Erythroblast (primary cell): ENCODE results near the gene ZCCHC24.

Experiments
- DNase-seq, 2 experiments: peaks; one replicate each; lab custom pipeline; 2025; lab: John Stamatoyannopoulos, UW
- GATA1 ChIP-seq: IDR thresholded peaks from 2 replicates; pipeline ENCODE4 v1.6.1; 2011; ENCODE audit warnings: low read depth, mild to moderate bottlenecking, control low read depth, low read length, moderate library complexity
- POLR2A ChIP-seq: IDR thresholded peaks from 2 replicates; pipeline ENCODE4 v1.6.1; 2011; ENCODE audit warnings: mild to moderate bottlenecking, low read length

The ZCCHC24 gene

DNA sequence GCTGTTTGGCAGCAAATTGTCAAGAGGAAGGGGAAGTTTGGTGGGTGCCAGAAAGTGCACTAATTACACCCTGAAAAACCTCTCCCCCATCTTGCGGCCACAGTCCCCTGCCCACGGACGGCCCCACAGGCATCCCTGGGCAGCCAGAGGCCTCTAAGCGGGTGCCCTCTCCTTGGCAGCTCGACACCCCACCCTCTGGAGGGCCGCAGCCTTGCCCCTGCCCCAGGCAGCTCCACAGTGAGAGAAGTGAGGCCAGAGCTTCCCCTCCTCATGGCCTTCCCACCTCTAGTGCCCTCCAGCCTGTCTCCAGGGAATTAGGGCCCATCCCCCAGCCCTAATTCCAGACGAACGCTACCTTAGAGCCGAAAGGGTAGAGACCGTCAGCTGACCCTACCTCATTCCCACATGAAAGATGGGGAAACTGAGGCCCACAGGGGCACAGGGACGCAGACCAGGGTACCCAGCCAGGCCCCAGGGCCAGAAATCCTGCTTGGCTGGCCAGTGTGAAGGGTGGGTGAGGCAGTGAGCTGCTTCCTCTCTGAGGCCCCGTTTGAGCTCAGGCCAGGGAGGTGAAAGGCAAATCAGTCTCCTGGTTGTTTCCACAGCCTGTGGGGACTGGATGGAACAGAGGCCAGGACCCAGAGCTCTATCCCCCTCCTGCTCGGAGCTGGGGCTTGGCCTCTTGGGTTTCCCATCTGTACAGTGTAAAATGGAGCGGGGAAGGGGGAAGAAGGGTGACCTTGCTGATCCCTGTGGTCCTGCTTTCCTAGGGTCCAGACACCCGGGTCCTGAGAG is 10.0 kb downstream of the ZCCHC24 start:
- no peak for DNase-seq
- TF ChIP-seq POLR2A (no peak), GATA1 (no peak)

DNA sequence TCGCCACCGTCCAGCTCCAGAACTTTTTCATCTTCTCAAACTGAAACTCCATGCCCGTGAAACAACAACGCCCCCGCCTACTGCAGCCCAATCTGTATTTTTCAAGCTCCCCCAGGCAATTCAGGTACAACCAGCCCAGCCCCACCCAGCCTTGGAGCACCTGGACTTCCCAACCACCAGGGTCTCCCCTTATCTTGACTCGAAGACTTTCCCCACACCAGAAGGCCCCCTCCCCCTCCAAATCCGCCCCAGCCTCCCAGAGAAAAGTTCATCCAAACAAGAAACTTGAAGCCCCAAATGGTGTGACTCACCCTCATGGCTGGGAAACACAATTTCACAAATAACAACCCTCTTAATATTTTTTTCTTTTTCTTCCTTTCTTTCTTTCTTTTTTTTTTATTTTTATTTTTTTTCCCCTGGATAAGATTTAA is 10.6 kb downstream of the ZCCHC24 start:
- no peak for DNase-seq
- no peak for TF ChIP-seq POLR2A

DNA sequence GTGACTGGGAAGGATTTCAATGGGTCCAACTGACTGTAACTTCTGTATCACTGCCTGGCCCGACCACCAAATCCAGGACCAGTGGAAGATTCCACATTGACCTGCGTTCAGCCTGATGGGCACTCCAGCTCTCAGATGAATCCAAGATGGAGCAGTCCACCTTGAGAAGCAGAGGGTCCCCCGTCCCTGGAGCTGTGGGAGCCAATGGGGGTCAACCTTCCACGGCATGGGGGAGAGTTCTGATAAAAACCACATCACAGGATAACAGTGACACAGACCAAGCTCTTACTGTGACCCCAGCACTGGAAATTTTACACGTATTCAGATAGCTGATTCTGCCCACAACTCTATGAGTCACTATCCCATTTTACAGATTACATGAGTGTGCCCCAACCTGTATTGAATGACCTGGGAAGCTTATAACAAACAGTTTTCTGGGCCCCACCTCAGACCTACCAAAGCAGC is 11.2 kb downstream of the ZCCHC24 start:
- no peak for DNase-seq
- TF ChIP-seq POLR2A = no peak
- no peak for TF ChIP-seq GATA1

DNA sequence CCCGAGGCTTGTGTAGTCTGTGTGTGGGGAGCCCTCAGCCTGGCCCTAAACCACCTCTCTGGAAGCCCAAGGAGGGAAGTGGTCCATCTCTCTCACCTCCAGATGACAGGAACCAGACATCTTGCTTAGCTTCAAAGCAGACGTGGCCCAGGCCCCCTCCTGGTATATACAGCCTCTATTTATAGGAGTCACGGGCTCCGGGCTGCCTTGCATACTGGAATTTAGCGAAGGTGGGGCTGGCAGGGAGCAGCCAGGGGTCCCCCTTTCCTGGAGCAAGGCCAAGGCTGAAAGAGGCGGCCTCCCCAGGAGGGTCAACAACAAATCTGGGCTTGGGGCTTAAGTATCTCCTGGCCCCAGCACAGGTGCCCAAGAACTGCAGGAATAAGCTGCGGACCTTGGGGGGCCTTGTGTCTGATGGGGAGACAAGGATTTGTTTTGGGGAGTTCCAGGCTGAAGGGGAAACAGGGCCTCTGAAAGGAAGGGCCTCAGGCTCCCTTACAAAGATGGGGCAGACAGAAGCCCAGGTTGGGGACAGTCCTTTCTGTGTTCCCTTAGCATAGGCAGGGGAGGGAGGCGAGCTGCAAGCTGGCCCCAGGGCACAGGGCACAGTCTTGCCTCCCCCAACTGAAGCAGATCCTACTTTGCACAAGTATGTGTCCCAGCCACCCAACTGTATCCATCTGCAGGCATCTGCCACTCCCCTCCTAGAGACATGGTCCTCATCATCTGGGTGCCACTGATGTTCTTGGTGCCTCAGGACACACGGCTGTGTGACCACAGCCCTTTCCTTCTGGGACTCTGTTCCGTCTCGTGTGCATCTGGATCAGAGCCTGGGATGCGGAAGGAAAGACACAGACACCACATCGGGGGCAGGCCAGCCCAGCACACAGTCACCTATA is 11.9 kb downstream of the ZCCHC24 start:
- DNase-seq = no peak
- TF ChIP-seq POLR2A = no peak
- no peak for TF ChIP-seq GATA1

DNA sequence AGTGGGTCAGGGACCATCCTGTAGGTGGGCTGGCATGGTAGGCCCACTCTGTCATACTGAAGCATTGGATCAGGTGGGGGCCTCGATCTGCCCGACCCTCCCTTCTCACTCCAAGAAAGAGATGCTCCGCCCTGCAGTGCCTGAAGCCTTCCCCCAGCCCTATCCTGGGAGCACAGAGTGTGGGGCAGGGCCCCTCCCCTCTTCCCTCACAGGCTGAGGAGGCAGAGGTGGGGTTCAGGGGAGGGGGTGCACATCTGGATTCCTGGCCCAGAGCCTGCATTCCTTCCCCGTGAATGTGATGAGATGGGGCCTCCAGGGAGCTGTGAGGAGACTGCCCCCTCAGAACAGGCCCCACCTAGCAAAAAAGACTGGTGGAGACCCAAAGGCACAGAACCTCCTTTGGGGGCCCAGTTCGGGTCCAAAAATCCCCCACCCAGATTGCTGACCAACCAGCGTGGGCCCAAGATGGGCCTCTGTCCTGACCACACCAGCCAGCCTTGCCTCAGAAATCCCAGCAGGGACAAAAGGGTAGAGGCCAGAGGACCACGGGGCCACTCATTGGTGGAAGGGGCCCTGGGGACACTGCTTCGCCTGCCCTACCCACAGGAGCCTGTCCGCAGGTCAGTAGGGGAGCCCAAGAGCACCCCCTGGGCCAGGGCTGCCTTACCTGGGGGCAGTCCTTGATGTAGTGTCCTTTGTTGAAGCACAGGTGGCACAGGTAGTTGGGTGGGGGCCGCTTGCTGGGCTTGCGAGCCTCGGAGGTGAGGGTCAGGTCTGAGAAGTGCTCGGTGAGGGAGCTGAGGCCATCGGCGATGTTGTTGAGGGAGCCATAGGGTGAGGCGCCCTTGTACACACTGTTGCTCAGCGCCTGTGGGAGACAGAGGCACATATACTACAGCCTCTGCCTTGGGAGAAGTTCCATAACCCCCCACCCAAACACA is 13.3 kb downstream of the ZCCHC24 start:
- no peak for DNase-seq
- no peak for TF ChIP-seq POLR2A
- TF ChIP-seq GATA1 = no peak

DNA sequence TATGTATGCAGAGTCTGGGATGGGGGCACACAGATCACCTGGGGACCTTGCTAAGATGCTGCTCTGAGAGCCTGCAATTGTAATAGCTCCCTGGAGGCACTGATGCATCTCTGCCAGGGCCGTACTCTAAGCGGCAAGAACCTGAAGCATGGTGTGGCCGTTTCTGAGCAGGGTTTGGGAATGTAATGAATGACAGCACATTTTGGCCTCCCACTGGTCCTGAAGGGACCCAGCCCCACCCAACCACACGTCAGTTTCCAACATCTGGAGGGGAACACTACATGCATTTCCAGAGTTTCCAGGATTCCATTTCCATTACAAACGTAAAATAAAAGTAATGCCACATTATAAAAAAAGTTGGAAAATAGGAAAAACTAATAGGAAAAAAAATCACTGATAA is 14.0 kb downstream of the ZCCHC24 start:
- TF ChIP-seq GATA1 = no peak
- TF ChIP-seq POLR2A = no peak

DNA sequence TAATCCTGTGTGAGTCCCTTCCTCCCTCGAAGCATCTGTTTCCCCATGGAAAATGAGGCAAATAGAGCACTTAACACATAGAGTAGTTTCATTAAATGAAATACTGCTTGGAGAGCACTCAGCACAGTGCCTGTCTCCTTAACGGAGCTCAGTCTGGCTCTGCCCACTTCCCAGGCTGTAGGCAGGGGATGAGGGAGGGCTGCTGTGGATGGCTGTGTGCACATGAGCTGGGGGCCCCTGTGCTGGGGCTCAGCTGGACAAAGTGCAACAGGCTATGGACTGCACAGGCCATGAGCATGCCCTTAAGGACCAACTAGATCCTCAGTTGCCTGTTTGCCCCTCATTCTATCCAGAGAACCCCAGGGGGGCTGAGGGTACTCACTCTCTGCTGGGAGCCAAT is 14.5 kb downstream of the ZCCHC24 start:
- no peak for DNase-seq
- TF ChIP-seq POLR2A = no peak
- no peak for TF ChIP-seq GATA1

More for the DNA sequence above, 14.0 kb downstream of the ZCCHC24 start:
- DNase-seq = no peak

DNA sequence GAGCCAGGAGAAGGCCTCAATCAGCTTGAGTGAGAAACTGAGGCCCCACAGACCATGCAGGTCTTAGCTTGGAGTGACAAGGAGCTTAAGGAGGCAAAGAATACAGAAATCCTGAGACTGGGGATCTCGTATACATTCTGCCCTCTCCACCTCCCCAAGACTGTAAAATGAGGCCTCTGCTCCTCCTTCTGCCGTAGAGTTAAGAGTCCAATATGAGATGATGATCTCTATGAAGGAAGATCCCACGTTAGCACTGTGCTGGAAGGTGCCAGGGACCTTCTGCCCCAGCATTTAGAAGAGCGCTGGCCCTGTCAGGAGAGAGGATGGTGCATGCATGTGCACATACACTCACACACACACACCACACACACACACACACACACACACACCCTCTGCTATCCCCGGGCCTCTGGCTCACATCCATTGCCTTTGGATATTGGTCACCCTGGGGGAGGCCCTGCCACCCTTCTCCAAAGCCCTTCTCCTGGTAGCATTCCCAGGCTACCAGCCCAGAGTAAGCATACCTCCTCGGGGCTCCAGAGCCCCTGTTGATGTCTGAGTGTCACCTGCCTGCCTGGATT is 15.0 kb downstream of the ZCCHC24 start:
- TF ChIP-seq POLR2A = no peak
- TF ChIP-seq GATA1 = no peak

DNA sequence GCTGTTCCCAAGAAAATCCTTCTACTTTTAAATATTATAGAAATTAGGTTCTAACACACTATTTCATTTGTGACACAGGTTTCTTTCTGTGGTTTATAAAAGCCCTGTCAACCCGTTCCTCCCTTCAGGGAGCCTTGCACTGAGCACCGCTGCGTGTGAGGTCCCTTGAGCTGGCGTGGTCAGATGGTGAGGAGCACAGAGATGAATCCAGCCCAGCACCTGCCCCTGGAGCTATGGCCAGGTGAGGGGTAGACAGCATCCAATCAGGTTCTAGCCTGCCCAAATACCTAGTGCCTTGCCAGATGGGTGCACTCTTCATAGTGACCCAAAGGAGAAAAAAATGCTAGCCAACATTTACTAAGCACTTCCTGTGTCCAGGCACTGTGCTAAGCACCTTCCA is 15.7 kb downstream of the ZCCHC24 start:
- DNase-seq = no peak
- TF ChIP-seq POLR2A (no peak), GATA1 (no peak)

More for the DNA sequence above, 15.0 kb downstream of the ZCCHC24 start:
- DNase-seq = no peak

DNA sequence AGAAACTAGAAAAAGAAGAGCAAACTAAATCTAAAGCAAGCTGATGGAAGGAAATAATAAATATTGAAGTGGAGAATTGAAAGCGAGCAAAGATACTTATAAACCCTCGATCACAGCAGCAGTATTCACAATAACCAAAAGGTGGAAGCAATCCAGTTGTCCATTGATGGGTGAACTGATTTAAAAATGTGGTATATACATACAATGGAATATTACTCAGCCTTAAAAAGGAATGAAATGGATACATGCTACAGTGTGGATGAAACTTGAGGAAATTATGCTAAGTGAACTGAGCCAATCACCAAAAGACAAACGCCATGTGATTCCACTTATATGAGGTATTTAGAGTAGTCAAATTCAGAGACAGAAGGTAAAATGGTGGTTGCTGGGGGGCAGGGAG is 17.5 kb downstream of the ZCCHC24 start:
- TF ChIP-seq POLR2A (no peak), GATA1 (no peak)
- no peak for DNase-seq

DNA sequence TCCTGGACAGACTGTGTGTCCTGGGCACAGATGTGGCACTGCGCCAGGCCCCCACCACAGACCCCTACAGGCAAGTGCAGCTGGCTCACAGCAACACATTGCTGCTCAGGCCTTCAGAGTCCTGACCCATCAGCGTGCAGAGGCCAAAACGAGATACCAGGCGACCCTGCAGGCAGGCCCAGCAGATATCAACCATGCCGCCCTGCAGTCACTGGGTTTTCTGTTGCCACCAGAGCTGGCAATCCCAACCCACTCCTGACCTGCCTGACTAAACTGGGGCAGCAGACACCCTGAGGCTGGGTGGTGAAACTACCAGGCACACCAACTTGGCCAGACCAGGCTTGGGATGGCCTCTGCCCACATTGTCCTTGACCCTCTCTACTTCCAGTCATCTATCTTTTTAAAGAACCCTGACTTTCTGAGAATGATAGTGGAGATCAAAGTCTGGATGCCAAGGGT is 20.3 kb downstream of the ZCCHC24 start:
- no peak for DNase-seq
- TF ChIP-seq GATA1 (no peak), POLR2A (no peak)

DNA sequence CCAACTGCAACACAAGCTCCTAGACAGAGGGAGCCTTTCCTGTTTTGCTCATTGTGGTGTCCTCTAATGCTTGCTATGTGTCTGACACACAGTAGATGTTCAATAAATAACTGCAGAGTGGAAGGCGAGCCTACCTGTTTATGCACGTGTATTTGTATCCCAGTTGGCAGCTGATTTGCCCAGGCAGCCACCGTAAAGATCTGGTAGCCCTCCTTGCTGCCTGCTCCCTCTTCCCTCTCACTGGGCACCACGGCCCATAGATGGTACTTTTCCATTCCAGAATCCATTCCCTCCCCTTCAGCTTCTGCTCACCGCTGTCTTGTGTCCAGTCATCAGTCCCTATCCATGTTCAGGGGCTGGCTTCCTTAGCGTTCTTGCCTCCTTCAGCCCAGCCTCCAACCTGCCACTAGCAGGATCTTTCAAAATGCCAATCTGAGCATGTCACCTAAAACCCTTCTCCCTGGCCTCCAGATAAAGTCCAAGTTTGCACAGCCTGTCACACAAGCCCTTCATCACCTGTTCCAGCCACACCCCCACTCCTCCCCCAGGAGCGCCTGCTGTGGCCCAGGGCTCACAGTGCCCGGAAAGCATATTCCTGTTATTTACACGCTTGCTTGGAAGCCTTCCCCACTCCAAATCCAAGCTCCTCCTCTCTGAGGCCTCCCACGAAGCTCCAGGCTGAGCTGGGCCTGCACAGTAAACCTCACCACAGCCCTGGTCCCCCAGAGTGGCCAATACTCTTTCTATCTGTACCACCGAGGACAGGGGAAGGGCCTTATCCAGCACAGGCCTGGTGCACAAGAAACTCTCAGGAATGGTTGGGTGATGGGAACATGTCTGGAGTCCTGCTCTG is 21.0 kb downstream of the ZCCHC24 start:
- TF ChIP-seq POLR2A (no peak), GATA1 (no peak)
- no peak for DNase-seq
